HG02943 (cell line): ENCODE results near the gene TCEA3.
"Not testable (repeated sequence)": the region's sequence is repeated elsewhere in the genome, so short reads cannot be mapped to it uniquely, and the experiment has no call there.

Source experiments
- ATAC-seq: cut with Tn5 transposase; IDR thresholded peaks from one replicate; pipeline ENCODE4 v1.9.1; 2021; ENCODE audit warnings: mild to moderate bottlenecking, low read depth, moderate library complexity; ENCODE audit not compliant: unreplicated experiment

TCEA3 gene

DNA sequence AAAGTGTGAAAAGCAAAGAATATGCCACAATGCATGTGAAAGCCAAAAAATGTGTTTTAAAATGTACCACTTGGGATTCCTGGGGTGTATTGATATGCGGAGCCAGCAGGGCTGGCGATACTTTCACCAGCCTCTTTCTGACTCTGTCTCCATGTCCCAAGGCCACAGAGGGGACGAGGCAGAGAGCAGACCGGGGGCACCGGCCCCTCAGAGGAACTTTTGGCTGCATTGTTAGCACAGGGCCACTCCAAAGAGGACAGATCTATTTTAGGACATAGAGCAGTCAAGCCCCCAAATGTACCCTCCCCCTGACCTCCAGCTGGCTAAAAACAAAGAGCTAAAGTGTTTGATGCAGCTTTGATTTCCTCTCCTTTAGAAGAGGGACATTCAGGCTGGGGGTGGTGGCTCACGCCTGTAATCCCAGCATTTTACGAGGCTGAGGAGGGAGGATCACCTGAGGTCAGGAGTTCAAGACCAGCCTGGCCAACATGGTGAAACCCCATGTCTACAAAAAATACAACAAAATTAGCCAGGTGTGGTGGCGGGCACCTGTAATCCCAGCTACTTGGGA is 29.3 kb downstream of the TCEA3 start:
- no peak for ATAC-seq

- ATAC-seq, result no peak
These were observed 29.9 kb downstream of the TCEA3 start for GRCh38 chr1:23394684-23395083.

DNA sequence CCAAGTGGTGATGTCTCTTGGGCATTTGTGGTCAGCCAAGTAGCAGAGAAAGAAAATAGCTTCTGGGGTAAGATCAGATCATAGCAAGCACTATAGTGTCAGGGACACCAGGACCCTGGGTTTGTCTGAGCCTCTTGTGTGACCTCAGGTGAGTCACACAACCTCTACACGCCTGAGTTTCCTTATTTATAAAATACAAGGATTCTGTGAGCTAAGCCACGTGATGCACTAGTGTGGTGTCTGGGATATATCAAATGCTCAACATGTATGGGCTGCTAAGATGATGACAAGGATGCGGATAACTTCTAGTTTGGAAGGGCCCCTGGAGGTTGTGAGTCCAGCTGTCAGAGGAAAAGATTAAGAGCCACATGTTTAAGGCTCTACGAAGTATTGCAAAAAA is 30.4 kb downstream of the TCEA3 start:
- no peak for ATAC-seq

DNA sequence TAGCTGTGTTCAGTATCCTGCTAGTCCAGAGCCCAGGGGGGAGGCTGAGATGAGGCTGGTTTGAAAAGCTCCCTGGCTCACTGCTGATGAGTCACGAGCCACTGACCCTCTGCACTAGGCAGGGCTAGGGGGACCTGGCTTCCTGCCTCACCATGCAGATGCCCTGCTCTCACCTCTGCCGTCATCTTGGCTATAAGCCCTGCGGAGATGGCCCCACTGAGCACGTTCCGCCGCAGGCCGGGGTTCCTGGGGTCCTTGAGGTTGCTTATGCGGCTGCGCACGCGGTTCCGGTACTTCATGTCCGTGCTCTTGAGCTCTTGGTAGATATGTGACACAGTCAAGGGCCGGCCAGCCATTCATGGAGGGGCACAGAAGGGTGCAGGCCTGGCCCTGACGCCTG is 30.8 kb downstream of the TCEA3 start:
- no peak for ATAC-seq

DNA sequence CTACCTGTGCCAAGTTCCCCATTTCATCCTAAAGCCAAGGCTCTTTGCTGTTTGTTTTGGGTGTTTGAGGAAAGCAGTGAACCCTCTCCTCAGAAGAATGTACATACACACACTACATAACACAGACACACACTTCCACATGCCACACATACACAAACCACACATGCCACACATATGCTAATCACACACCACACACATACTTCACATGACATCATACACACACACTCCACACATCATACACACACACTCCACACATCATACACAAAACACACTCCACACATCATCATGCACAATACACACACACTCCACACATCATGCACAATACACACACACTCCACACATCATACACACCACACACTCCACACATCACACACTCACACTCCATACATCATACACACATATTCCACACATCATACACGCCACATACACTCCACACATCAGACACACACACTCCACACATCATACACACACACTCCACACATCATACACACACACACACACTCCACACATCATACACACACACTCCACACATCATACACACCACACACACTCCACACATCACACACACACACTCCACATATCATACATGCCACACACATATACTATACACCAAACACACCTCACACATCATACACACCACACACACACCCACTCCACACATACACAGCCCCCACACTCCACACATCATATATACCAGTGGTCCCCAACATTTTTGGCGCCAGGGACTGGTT is 32.3 kb downstream of the TCEA3 start:
- ATAC-seq, result no peak

DNA sequence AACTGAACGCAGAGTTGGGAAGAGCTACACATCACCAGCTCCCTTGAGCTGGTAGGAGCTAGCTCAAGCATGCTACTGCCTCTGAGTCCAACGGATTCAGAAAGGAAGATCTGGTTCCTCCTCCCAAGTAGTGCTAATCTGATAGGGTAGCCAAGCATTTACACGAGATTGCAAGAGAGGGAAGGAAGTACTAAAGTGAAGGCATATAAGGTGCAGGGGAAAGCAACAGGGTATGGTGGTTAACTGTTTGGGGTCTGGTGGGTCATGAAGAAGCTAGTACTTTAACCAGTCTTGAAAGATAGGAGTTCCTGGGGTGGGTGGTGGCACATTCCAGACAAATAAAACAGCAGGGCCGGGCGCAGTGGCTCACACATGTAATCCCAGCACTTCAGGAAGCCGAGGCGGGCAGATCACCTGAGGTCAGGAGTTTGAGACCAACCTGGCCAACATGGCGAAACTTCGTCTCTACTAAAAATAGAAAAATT is 34.7 kb downstream of the TCEA3 start:
- ATAC-seq, result no peak

DNA sequence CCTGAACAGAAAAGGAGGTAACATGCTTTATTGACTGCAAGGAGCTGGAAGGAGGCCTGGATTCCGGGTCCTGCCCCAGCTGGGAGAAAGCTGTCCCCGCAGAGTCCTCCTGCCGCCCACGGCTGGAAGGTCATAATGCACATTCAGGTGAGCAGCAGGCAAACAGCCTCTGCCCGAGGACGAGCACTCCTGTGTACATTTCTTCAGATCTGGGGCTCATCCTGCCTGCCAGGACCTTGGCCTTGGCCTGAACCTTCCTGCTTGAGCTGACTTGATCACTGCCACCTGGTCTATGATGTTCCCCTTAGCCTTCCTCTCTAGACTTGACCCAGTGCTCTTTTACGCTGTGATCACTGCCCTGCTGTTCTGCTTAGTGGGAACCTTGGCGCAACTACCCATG is 37.1 kb downstream of the TCEA3 start:
- ATAC-seq, result no peak

GRCh38 chr1:23385119-23385621 is 39.4 kb downstream of the TCEA3 start:
- ATAC-seq, result no peak

- no peak for ATAC-seq
These were observed 40.1 kb downstream of the TCEA3 start for GRCh38 chr1:23384312-23385058.

DNA sequence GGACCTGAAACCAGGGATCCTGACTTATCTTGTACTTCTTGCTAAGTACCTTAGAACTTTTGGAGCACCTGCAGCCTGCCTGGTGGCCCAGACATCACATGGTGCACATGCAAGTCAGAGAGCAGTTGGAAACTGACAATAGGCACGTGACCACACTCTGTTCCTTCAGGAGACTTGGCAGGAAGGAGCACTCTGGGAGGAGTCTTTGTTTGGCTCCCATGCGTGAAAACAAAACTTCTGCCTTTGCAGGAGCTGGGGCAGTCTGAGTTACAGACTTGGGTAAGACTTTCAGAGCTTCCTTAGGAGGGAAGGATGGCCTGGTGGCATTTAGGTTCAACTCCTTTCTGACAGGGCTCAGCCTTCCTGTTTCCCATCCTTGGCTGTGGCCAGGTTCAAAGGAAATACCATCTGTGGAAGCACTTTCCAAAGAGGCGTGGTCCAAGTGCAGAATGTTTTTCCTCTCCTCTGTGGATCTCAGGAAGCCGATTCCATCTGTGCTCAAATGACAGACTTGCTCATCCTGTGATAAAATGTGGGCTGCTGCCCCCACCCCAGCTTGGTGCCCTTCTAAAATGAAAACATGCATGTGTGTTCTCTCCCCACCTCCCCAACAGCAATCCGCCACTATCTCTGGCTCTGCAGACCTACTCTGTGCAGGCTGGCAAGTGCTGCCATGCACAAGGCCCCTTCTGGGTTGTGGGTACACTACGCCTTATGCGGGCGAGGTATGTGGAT is 40.8 kb downstream of the TCEA3 start:
- no peak for ATAC-seq

GRCh38 chr1:23381233-23381885 is 43.2 kb downstream of the TCEA3 start:
- ATAC-seq, result no peak

- ATAC-seq, result no peak
These were observed 43.8 kb downstream of the TCEA3 start for GRCh38 chr1:23380719-23381118.

- ATAC-seq, result not testable (repeated sequence)
These were observed 44.3 kb downstream of the TCEA3 start for GRCh38 chr1:23380236-23380635.

DNA sequence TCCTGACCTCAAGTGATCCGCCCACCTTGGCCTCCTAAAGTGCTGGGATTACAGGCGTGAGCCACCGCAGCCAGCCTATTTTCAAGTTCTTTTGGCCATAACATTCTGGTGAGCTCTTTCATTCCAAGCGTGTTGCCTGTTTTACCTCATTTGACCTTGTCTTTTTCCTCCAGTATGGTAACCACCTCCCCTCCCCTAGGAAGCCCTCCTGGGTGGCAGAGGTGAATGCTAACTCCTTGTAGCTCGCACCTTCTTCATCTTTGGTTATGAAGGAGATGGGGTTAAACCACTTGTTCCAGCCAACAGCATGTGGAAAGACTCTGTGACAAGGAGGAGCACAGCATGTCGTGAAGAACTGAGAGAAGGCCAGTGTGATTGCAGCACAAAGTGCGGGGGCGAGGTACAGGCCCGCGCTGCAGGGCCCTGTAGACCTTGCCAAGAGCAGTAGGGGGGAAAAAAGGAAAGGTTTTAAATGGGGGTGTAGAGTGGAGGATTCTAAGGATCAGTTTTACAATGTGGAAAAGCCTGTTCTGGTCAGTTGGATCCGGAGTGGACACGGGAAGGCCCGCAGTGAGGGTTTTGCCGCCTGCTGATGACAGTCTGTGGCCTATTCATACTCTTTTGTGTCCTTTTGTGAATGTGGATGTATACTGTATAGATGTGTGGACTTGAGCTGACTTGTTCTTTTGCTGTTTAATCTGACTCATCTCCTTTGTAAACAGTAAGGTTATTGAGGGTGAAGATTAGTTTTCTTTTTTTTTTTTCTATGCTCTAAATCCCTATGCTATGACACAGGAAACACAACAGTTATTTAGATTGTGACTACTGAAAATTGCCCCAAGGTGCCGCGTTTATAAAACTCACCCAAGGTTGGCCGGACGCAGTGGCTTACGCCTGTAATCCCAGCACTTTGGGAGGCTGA is 47.4 kb downstream of the TCEA3 start:
- no peak for ATAC-seq

GRCh38 chr1:23374079-23374735 is 50.3 kb downstream of the TCEA3 start:
- ATAC-seq, result not testable (repeated sequence)

DNA sequence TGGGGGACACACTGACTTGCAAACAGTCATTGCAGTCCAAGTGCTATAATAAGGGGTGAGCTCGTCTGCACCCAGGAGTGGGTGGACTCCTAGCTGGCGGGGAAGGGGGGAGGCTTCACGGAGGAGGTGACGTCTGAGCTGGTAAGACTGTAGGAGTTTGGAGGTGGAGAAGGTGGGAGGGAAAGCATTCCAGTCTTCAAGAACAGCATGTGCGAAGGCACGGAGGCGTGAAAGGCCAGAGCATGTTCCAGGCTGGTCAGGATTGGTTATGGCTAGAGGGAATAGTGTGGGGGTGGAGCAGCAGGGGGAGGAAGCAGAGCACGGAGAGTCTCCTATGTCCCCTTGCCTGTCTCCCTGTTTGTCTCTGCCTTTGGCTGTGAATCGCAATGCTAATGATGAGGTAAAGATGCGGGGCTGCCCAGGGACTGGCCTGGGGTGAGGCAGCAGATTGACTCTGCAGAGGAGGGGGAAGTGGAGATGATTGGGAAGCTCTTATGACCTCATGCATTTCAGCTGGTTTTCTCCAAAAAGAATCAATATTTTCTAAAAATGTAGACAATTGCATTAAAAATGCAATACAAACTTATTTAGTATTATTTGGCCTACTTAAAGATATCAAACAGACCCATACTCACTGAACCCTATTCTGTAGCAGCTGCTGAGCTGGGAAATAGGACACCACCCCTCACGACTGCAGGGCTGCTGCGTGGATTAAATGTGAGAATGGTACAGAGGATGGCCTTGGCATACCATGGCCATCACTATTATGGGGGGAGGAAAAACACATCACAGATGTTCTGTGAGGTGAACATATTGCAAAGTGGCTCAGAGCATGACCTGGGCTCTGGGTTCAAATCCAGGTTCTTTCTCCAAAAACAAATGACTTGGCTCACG is 52.3 kb downstream of the TCEA3 start:
- no peak for ATAC-seq

DNA sequence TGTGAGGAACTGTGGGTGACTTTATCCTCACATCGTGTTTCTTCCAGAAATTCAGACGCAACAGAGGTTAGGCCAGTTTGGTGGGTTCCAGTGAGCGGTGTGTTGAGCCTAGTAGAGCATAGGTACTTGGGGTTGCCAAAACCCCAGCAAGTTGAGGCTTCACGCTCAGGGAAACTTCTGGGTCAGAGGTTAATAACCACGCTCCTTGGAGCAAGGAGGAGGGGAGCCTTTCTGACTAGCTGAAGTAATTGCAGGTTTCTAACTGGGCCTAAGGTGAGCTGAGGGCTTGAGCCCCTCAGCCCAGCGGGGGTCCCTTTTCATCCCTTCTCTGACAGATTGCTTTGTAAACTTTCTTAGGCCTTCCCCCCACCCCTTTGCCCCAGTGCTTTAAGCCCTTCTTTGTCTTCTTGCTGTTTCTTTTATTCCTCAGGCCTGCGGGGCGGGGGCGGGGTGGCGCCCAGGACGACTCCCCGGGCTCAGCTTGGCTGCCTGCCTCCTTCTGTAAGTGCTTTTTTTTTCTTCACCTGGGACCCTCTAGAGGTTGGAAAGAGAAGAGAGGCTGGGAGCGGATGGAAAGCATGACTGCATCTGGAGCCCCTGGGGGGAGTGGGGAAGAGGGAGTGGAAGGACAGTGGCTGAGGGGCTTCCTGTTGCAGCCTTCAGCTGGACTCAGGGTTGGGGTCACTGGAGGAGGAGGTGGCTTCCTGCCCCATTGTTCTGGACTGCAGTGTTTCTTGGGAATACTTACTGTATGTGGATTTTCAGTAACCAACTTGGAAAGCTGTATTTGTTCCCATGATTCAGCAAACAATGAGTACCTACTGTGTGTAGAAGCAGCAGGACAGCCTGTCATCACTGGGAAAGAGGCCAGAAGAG is 53.6 kb downstream of the TCEA3 start:
- no peak for ATAC-seq
